Measurements from ENCODE around the gene HECTD4. TPM values are rescaled to one million over a fixed set of nuclear protein-coding genes. Genes with fewer than 3 reads are reported as not detected.
A peak's percentile ranks its signal among the peaks of the same experiment; 100 is the strongest.

HECTD4 gene
- total RNA-seq, 1 donor from 2014 or later: 12.9 TPM

DNA sequence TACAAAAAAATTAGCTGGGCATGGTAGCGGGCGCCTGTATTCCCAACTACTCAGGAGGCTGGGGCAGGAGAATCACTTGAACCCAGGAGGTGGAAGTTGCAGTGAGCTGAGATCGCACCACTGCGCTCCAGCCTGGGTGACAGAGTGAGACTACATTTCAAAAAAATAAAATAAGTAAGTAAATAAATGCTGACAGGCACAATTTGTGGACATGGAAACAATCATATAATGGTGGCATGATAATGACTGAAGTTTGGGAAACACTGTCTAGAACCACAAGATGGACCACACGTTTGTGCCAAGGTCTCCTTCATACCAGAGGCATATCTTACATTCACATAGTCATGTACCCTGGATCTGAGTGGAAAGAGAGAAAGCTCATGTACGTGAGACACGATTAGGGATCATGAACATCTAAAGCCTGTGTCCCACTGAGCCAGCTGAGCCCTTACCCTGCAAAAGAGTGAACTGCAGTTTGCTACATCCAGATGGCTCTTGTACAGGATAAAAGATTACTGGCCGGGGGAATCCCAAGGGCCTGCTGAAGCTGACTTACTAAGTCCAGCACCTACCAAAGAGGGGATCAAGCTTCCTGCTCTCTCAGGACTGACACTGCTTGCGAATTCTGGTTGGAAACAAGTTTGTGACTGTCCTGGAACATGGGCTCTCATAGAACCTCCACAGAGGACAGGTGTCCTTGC, 194.0 kb downstream of the HECTD4 start:
- TF ChIP-seq, protein P1, sequence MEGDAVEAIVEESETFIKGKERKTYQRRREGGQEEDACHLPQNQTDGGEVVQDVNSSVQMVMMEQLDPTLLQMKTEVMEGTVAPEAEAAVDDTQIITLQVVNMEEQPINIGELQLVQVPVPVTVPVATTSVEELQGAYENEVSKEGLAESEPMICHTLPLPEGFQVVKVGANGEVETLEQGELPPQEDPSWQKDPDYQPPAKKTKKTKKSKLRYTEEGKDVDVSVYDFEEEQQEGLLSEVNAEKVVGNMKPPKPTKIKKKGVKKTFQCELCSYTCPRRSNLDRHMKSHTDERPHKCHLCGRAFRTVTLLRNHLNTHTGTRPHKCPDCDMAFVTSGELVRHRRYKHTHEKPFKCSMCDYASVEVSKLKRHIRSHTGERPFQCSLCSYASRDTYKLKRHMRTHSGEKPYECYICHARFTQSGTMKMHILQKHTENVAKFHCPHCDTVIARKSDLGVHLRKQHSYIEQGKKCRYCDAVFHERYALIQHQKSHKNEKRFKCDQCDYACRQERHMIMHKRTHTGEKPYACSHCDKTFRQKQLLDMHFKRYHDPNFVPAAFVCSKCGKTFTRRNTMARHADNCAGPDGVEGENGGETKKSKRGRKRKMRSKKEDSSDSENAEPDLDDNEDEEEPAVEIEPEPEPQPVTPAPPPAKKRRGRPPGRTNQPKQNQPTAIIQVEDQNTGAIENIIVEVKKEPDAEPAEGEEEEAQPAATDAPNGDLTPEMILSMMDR (IDR thresholded peaks at IDR 0.05; ENCODE audit: insufficient read depth, low read length, severe bottlenecking): no peak
- Histone ChIP-seq H3K27me3 (ENCODE audit: control insufficient read depth, insufficient read depth, low read length) (no peaks in the 10 kb centered on the region), H3K36me3 (ENCODE audit: control insufficient read depth, insufficient read depth, low read length) (peaks cover 12% of the 10 kb centered on the region), H3K4me3 (ENCODE audit: low read depth, low read length) (no peak overlapping the region)
- FAIRE-seq (no peak), DNase-seq (ENCODE audit: low read depth) (no peak)

DNA sequence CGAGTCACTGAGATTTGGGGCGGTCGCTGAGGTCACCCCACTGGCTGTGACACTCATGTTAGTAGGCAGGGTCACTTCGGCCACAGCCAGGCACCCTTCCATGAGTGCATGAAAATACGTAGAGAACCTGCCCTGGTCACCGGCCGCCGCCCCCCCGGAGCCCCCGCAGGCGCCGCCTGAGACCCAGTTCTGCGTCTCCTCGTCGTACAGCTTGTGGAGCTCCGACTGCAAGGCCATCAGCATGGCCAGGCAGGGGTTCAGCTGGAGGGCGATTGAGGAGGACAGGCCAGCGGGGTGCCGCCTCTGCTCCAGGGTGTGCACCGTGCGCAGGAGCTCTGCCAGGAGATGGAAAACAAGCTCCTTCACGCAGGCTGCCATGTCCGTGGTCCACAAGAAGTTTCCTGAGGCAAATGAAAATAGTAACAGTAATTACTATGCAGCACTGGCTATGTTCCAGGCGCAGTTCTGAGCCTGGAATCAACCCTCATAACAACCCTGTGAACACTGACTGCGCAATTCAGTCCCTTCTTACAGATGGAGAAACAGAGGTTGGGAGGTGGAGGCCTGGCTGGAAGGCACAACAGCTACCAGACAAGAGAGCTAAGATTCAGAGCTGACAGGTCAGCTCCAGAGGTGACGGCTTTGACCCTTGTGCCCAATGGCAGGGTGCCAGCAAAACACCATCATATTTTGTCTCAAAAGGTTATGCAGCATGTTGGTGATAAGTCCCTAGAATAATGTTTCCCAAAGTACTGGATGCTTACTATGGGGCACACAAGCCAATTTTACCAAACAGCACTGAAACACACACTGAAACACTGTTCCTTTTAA, 196.9 kb downstream of the HECTD4 start:
- TF ChIP-seq, protein P1 (IDR thresholded peaks at IDR 0.05; ENCODE audit: insufficient read depth, low read length, severe bottlenecking): no peak
- Histone ChIP-seq H3K36me3 (ENCODE audit: control insufficient read depth, insufficient read depth, low read length) (peaks cover 11% of the 10 kb centered on the region), H3K27me3 (ENCODE audit: control insufficient read depth, insufficient read depth, low read length) (no peaks in the 10 kb centered on the region), H3K4me3 (ENCODE audit: low read depth, low read length) (no peak overlapping the region)
- DNase-seq (ENCODE audit: low read depth) (no peak), FAIRE-seq (peak; percentile 18)

DNA sequence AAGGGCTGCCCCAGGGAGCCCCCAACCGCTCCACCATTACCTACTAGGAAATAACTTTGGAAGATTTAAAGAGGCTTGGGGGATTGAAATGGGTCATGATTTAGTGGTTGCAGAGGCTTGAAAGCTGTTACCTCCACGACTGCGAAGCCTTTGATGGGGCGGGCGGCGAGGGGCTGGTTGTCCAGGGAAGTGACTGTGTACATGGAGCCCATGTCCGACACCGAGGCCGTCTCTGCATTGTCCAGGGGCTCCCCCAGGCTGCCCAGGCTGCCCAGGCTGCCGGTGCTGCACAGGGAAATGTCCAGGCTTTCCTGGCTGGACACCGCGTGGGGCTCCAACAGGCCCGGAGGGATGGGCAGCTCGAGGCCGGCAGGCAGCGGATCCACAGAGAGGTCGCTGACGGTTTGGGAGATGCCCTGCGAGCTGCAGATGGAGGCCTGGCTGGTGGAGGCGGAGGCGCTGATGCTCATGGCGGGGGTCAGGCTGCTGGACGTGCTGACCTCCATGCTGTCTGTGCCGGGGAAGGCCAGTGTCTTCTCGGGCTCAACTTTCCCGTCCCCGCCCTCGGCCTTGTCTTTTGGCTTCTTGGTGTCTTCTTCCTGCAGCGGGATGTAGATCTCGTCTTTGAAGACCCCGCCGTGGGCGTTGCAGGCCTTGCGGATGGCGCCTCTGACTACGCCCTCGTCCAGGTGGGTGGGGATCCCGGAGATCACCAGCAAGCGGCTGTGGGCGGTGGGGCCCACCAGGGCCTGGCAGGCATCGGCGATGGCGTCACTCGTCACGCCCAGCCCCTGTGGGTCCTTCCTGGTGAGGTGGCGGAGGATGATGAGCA, 198.0 kb downstream of the HECTD4 start:
- no peaks in the 10 kb centered on the region for H3K27me3 ChIP-seq (ENCODE audit: control insufficient read depth, insufficient read depth, low read length)
- TF ChIP-seq, protein P1 (IDR thresholded peaks at IDR 0.05; ENCODE audit: insufficient read depth, low read length, severe bottlenecking): no peak
- peaks cover 12% of the 10 kb centered on the region for H3K36me3 ChIP-seq (ENCODE audit: control insufficient read depth, insufficient read depth, low read length)
- FAIRE-seq (no peak), DNase-seq (ENCODE audit: low read depth) (no peak)
- H3K4me3 ChIP-seq (ENCODE audit: low read depth, low read length): no peak overlapping the region

DNA sequence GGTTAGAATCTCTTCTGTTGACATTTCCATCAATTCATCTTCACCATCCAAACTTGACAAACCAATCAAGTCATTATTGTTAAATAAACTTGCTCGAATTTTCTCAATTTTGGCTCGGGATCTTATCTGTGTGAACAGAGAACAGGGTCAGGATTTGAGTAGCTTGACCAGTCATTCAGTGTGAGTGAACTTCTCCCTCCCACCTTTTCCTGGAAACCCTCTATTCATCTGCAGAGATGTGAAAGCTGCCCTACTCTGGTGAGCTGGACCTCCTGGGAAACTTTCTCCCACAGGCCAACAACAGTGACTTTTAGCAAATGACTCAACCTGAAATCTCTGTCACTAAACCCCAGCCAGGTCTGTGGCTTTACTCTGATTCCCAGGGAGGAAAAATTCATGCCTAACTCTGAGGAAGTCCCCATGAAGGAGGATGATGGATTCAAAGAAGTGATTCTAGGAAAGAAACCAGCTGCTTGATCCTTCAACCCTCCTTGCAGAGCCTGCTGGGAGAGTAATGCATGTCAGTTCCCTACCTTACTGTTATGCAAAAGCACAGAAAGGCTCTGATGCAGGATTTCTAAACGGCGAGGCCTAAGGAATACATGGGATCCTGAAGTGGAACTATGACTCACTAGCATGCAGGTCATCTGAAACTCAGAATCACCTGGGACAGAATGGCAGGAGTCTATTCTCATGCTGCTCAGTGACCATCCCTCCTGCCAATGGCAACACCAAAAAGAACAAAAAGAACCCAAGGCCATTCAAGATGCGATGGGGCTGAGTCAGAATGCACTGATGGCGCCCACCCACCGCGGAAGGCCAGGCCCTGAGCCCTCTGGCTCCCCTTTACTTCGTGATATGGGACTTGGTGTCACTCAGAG, 198.8 kb downstream of the HECTD4 start:
- no peak for FAIRE-seq

More for the DNA sequence above, 198.8 kb downstream of the HECTD4 start:
- no peaks in the 10 kb centered on the region for H3K27me3 ChIP-seq (ENCODE audit: control insufficient read depth, insufficient read depth, low read length)
- TF ChIP-seq, protein P1 (IDR thresholded peaks at IDR 0.05; ENCODE audit: insufficient read depth, low read length, severe bottlenecking): no peak
- peaks cover 16% of the 10 kb centered on the region for H3K36me3 ChIP-seq (ENCODE audit: control insufficient read depth, insufficient read depth, low read length)
- DNase-seq (ENCODE audit: low read depth): peak; percentile 23
- H3K4me3 ChIP-seq (ENCODE audit: low read depth, low read length): no peak overlapping the region
